ENCODE measurements around the gene AP3M1. TPM values are rescaled to one million over a fixed set of nuclear protein-coding genes. Genes with fewer than 3 reads are reported as not detected.

AP3M1 gene
- total RNA-seq, 4 donors from 2014 or later = 13.8 to 37.8 (median 28.4) TPM

GRCh38 chr10:74072503-74072902 lies 78.1 kb downstream of the AP3M1 start:
- Histone ChIP-seq H3K27ac (no peak overlapping the region), H3K9me3 (no peaks in the 10 kb centered on the region), H3K36me3 (no peaks in the 10 kb centered on the region), H3K4me1 (peaks cover 0 to 6% of the 10 kb centered on the region in 2 donors), H3K4me3 (no peak overlapping the region), H3K27me3 (no peaks in the 10 kb centered on the region)
- DNase-seq = no peak
- intact Hi-C loops (cut with DNase I; ENCODE audit: low total_unique reads) = loop anchor here (10.0 kb wide), 2 partner anchors 68 to 118 kb away; no protein-coding TSS in a partner anchor
- TF ChIP-seq, protein P1, sequence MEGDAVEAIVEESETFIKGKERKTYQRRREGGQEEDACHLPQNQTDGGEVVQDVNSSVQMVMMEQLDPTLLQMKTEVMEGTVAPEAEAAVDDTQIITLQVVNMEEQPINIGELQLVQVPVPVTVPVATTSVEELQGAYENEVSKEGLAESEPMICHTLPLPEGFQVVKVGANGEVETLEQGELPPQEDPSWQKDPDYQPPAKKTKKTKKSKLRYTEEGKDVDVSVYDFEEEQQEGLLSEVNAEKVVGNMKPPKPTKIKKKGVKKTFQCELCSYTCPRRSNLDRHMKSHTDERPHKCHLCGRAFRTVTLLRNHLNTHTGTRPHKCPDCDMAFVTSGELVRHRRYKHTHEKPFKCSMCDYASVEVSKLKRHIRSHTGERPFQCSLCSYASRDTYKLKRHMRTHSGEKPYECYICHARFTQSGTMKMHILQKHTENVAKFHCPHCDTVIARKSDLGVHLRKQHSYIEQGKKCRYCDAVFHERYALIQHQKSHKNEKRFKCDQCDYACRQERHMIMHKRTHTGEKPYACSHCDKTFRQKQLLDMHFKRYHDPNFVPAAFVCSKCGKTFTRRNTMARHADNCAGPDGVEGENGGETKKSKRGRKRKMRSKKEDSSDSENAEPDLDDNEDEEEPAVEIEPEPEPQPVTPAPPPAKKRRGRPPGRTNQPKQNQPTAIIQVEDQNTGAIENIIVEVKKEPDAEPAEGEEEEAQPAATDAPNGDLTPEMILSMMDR (IDR thresholded peaks at IDR 0.05) = no peak
- TF ChIP-seq POLR2A (IDR thresholded peaks at IDR 0.05) = no peak

DNA sequence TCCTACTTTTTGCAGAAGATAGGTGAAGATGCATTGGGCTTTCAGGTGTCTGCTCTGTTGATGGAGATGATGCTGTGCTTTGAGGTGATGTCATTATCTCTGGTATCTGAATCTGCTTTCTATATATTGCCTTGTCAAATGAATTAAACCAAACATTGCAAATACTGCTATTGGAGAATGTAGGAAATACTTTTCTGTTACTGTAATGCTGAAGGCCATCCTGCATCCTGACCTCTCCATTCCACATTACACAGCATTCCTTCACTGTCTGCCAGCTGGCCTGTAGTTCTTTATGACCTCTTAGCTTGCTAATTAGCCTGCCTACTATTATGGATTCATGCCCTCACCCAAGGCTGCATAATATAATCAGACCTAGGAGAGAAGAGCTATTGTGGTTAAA lies 79.5 kb downstream of the AP3M1 start:
- peaks cover 0 to 6% of the 10 kb centered on the region in 2 donors for H3K4me1 ChIP-seq
- intact Hi-C loops (cut with DNase I; ENCODE audit: low total_unique reads) = loop anchor here (10.0 kb wide), 2 partner anchors 66 to 116 kb away; no protein-coding TSS in a partner anchor
- no peaks in the 10 kb centered on the region for H3K36me3 ChIP-seq

More for the DNA sequence above, 79.5 kb downstream of the AP3M1 start:
- Histone ChIP-seq H3K9me3 (no peaks in the 10 kb centered on the region), H3K27me3 (no peaks in the 10 kb centered on the region), H3K27ac (no peak overlapping the region), H3K4me3 (no peak overlapping the region)
- no peak for DNase-seq
- TF ChIP-seq POLR2A (IDR thresholded peaks at IDR 0.05) = no peak
- TF ChIP-seq, protein P1 (IDR thresholded peaks at IDR 0.05) = no peak

Other genes starting within 250 kb of the AP3M1 start
- 10 to 100 TPM in 2 of 4 donors, 1 to 10 TPM in 2; 1.8 to 15.3 (median 9.0) TPM for gene PLAU, start 239.7 kb downstream of the AP3M1 start, total RNA-seq
- 100 to 1,000 TPM in 3 of 4 donors, 10 to 100 TPM in 1; 77.4 to 313 (median 215) TPM for gene VCL, start 152.7 kb downstream of the AP3M1 start, total RNA-seq
- gene ADK, start 393 bp upstream of the AP3M1 start, total RNA-seq = 10 to 100 TPM; 12.6 to 41.1 (median 19.0) TPM